ENCODE data around the gene DZIP1. TPM values are rescaled to one million over a fixed set of nuclear protein-coding genes. Genes with fewer than 3 reads are reported as not detected.

Gene DZIP1
- total and polyA plus RNA-seq, 2 of the 13 experiments (the other 11 are each of a cell fraction or from before 2014, with no cell fraction given), result 11.0 to 36.7 TPM

DNA sequence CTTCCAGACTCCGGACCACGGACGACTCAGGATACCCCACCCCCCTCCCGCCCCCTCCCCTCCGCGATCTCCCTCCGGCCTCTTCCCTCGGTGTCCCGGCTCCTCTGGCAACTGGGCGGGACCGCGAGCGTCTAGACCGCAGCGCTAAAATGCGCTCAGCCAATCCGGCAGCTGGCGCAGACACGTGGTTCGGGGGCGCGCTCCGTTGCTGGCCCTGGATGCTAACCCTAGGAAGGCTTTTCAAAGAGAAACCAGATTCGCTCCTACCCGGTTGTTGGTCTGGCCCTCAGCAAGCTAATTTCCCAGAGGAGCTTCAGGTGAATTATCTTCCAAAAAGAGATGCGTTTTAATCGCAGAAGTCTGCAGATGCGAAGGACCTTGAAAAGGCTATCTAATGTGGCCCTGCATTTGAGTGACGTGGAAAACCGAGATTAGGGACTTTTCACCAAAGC is at the start of gene DZIP1 (continued):
- TF ChIP-seq CSRNP1 (CRISPR knock-in tag; IDR thresholded peaks at IDR 0.05) (no peak), PHF8 (CRISPR knock-in tag; IDR thresholded peaks at IDR 0.05) (no peak; the same call in 1 of the 2 replicates), ZNF207 (IDR thresholded peaks at IDR 0.05; ENCODE audit: borderline replicate concordance) (no peak), ARID3A (IDR thresholded peaks at IDR 0.05; ENCODE audit: low read depth, low read length) (no peak), ZNF296 (CRISPR knock-in tag; conservative IDR thresholded peaks at IDR 0.05) (no peak), GATAD1 (CRISPR knock-in tag; IDR thresholded peaks at IDR 0.05) (peak; percentile 28; the same call in 1 of the 2 replicates), FLYWCH1 (CRISPR knock-in tag; IDR thresholded peaks at IDR 0.05) (no peak), MTERF4 (CRISPR knock-in tag; IDR thresholded peaks at IDR 0.05) (no peak), HCFC1 (IDR thresholded peaks at IDR 0.05; ENCODE audit: low read depth, low read length) (no peak), MATR3 (CRISPR knock-in tag; IDR thresholded peaks at IDR 0.05) (no peak), MIER3 (CRISPR knock-in tag; IDR thresholded peaks at IDR 0.05; ENCODE audit: borderline replicate concordance) (no peak), HES4 (CRISPR knock-in tag; IDR thresholded peaks at IDR 0.05; ENCODE audit: borderline replicate concordance) (no peak), ZNF552 (CRISPR knock-in tag; IDR thresholded peaks at IDR 0.05; ENCODE audit: borderline replicate concordance) (no peak), NAIF1 (CRISPR knock-in tag; IDR thresholded peaks at IDR 0.05; ENCODE audit: borderline replicate concordance) (no peak), HMG20A (CRISPR knock-in tag; IDR thresholded peaks at IDR 0.05; ENCODE audit: borderline replicate concordance) (no peak), HIVEP1 (CRISPR knock-in tag; IDR thresholded peaks at IDR 0.05) (no peak), ZNF430 (CRISPR knock-in tag; IDR thresholded peaks at IDR 0.05) (no peak), ZNF563 (CRISPR knock-in tag; IDR thresholded peaks at IDR 0.05) (0 out of 2 replicates have a peak, but pooled peaks have one; percentile 24)
- TF ChIP-seq, protein P1, sequence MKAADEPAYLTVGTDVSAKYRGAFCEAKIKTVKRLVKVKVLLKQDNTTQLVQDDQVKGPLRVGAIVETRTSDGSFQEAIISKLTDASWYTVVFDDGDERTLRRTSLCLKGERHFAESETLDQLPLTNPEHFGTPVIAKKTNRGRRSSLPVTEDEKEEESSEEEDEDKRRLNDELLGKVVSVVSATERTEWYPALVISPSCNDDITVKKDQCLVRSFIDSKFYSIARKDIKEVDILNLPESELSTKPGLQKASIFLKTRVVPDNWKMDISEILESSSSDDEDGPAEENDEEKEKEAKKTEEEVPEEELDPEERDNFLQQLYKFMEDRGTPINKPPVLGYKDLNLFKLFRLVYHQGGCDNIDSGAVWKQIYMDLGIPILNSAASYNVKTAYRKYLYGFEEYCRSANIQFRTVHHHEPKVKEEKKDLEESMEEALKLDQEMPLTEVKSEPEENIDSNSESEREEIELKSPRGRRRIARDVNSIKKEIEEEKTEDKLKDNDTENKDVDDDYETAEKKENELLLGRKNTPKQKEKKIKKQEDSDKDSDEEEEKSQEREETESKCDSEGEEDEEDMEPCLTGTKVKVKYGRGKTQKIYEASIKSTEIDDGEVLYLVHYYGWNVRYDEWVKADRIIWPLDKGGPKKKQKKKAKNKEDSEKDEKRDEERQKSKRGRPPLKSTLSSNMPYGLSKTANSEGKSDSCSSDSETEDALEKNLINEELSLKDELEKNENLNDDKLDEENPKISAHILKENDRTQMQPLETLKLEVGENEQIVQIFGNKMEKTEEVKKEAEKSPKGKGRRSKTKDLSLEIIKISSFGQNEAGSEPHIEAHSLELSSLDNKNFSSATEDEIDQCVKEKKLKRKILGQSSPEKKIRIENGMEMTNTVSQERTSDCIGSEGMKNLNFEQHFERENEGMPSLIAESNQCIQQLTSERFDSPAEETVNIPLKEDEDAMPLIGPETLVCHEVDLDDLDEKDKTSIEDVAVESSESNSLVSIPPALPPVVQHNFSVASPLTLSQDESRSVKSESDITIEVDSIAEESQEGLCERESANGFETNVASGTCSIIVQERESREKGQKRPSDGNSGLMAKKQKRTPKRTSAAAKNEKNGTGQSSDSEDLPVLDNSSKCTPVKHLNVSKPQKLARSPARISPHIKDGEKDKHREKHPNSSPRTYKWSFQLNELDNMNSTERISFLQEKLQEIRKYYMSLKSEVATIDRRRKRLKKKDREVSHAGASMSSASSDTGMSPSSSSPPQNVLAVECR (CRISPR knock-in tag; IDR thresholded peaks at IDR 0.05; ENCODE audit: borderline replicate concordance), result no peak; the same call in 1 of the 2 replicates

All from HepG2 (cell line).